ENCODE data around the gene TASOR2.

DNA sequence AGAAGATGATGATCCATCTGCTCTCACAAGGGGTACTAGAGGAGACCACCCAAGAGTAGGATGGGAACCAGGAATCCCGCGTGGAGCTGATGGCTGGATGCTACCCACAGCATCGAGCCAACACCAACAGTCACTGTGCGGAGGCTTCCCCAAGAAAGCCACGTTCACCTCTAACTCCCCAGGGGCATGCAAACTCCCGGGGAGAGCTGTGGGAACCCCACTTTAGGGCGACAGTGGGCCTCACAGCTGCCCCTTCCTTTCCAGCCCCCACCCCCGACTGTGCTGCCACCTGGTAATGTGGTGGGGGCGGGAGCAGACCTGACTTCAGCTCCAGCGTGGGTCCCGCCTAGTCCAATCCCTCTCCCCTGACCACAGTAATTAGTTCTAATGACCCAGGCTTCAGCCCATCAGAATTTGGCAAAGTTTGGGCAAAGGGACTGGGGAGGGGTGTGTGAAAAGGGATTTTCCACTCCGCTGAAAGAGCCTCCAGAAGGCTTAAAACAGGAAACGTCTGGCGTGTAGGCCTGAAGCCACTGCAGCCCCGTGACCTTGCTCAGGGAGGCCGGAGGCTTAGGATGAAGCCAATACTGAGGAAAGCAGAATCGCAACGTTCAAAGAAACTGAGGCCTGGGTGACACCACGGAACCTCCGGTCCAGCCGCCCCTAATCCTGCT, 38.6 kb upstream of the TASOR2 start:
- TF ChIP-seq, protein P1, sequence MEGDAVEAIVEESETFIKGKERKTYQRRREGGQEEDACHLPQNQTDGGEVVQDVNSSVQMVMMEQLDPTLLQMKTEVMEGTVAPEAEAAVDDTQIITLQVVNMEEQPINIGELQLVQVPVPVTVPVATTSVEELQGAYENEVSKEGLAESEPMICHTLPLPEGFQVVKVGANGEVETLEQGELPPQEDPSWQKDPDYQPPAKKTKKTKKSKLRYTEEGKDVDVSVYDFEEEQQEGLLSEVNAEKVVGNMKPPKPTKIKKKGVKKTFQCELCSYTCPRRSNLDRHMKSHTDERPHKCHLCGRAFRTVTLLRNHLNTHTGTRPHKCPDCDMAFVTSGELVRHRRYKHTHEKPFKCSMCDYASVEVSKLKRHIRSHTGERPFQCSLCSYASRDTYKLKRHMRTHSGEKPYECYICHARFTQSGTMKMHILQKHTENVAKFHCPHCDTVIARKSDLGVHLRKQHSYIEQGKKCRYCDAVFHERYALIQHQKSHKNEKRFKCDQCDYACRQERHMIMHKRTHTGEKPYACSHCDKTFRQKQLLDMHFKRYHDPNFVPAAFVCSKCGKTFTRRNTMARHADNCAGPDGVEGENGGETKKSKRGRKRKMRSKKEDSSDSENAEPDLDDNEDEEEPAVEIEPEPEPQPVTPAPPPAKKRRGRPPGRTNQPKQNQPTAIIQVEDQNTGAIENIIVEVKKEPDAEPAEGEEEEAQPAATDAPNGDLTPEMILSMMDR (IDR thresholded peaks at IDR 0.05; ENCODE audit: low read depth, low read length, poor library complexity, severe bottlenecking) = no peak
- no peak for TF ChIP-seq EZH2phosphoT487 (IDR thresholded peaks at IDR 0.05; ENCODE audit: borderline replicate concordance, low read length)
